Measurements from ENCODE around the gene CDK17.

- TF ChIP-seq CTCF (IDR thresholded peaks at IDR 0.05), result no peak
- TF ChIP-seq EZH2 (IDR thresholded peaks at IDR 0.05; ENCODE audit: borderline replicate concordance, insufficient read depth, low read depth, low read length, poor library complexity, severe bottlenecking), result no peak
Observed at GRCh38 chr12:96241431-96241830, 158.8 kb downstream of the CDK17 start.

All from B cell (primary cell).